Nephron (organoid): ENCODE measurements around the gene CHAD.

Source experiments
- H3K27ac Mint-ChIP-seq, 3 experiments: 2 replicates each; pipeline ENCODE4 v1.8.0; 2020; ENCODE audit warnings: mixed read lengths in 3 of 3, mild to moderate bottlenecking in 2 of 3, moderate library complexity in 1 of 3
- H3K27me3 Mint-ChIP-seq: 2 replicates; pipeline ENCODE4 v1.8.0; 2021; ENCODE audit warnings: low read depth, mild to moderate bottlenecking, moderate library complexity, mixed read lengths
- H3K36me3 Mint-ChIP-seq: 2 replicates; pipeline ENCODE4 v1.8.0; 2020; ENCODE audit warnings: low read depth, mixed read lengths
- H3K4me1 Mint-ChIP-seq: 2 replicates; pipeline ENCODE4 v1.8.0; 2020; ENCODE audit warnings: mixed read lengths
- H3K4me3 Mint-ChIP-seq, 3 experiments: 2 replicates each; pipeline ENCODE4 v1.8.0; 2020; ENCODE audit warnings: mild to moderate bottlenecking in 3 of 3, mixed read lengths in 3 of 3, moderate library complexity in 2 of 3
- H3K9me3 Mint-ChIP-seq: 2 replicates; pipeline ENCODE4 v1.8.0; 2020; ENCODE audit warnings: mixed read lengths
- CTCF ChIP-seq, 3 experiments: fragments of 200-600 bp; sonication (generic); IDR thresholded peaks; one replicate each; pipeline ENCODE4 v1.5.0; 2021; ENCODE audit warnings: antibody characterized with exemption in 3 of 3; ENCODE audit not compliant: unreplicated experiment in 3 of 3

CHAD gene

GRCh38 chr17:50471009-50471905, 2.6 kb upstream of the CHAD start:
- no peaks in the 10 kb centered on the region for H3K9me3 Mint-ChIP-seq
- peak overlapping the region in 2 of 3 experiments; percentile 78 to 90 for H3K27ac Mint-ChIP-seq

GRCh38 chr17:50470426-50470825, 1.7 kb upstream of the CHAD start:
- no peaks in the 10 kb centered on the region for H3K9me3 Mint-ChIP-seq
- no peak overlapping the region for H3K27ac Mint-ChIP-seq
- peaks cover 20% of the 10 kb centered on the region for H3K36me3 Mint-ChIP-seq
- H3K27me3 Mint-ChIP-seq: peaks cover 62% of the 10 kb centered on the region
- H3K4me1 Mint-ChIP-seq: peaks cover 47% of the 10 kb centered on the region
- no peak for TF ChIP-seq CTCF (IDR thresholded peaks at IDR 0.05; ENCODE audit: unreplicated experiment in 3 of 3)
- peak overlapping the region; percentile 10 to 65 (median 46) for H3K4me3 Mint-ChIP-seq

More at GRCh38 chr17:50471009-50471905, 2.6 kb upstream of the CHAD start:
- Mint-ChIP-seq H3K4me3 (peak overlapping the region; percentile 12 to 52 (median 41)), H3K36me3 (peaks cover 17% of the 10 kb centered on the region), H3K27me3 (peaks cover 65% of the 10 kb centered on the region), H3K4me1 (peaks cover 47% of the 10 kb centered on the region)
- no peak for TF ChIP-seq CTCF (IDR thresholded peaks at IDR 0.05; ENCODE audit: unreplicated experiment in 3 of 3)

GRCh38 chr17:50469671-50470305, 1.1 kb upstream of the CHAD start:
- H3K27me3 Mint-ChIP-seq: peaks cover 60% of the 10 kb centered on the region
- no peak overlapping the region for H3K27ac Mint-ChIP-seq
- H3K4me3 Mint-ChIP-seq: peak overlapping the region in 1 of 3 experiments; percentile 32
- H3K36me3 Mint-ChIP-seq: peaks cover 17% of the 10 kb centered on the region
- H3K4me1 Mint-ChIP-seq: peaks cover 47% of the 10 kb centered on the region
- no peak for TF ChIP-seq CTCF (IDR thresholded peaks at IDR 0.05; ENCODE audit: unreplicated experiment in 3 of 3)
- no peaks in the 10 kb centered on the region for H3K9me3 Mint-ChIP-seq

GRCh38 chr17:50469208-50469605, 527 bp upstream of the CHAD start:
- H3K27me3 Mint-ChIP-seq: peaks cover 57% of the 10 kb centered on the region
- H3K4me1 Mint-ChIP-seq: peaks cover 47% of the 10 kb centered on the region
- peak overlapping the region in 2 of 3 experiments; percentile 32 to 34 for H3K4me3 Mint-ChIP-seq
- no peak for TF ChIP-seq CTCF (IDR thresholded peaks at IDR 0.05; ENCODE audit: unreplicated experiment in 3 of 3)
- H3K27ac Mint-ChIP-seq: no peak overlapping the region
- H3K9me3 Mint-ChIP-seq: no peaks in the 10 kb centered on the region
- peaks cover 17% of the 10 kb centered on the region for H3K36me3 Mint-ChIP-seq

GRCh38 chr17:50467855-50468303, 801 bp downstream of the CHAD start:
- Mint-ChIP-seq H3K9me3 (no peaks in the 10 kb centered on the region), H3K4me3 (peak overlapping the region; percentile 65 to 70 (median 66)), H3K27ac (no peak overlapping the region), H3K4me1 (peaks cover 38% of the 10 kb centered on the region), H3K36me3 (peaks cover 8% of the 10 kb centered on the region), H3K27me3 (peaks cover 57% of the 10 kb centered on the region)
- no peak for TF ChIP-seq CTCF (IDR thresholded peaks at IDR 0.05; ENCODE audit: unreplicated experiment in 3 of 3)
